Tibial nerve (tissue), 4 donors: ENCODE data around the gene SLAIN2. TPM values are rescaled to one million over a fixed set of nuclear protein-coding genes. Genes with fewer than 3 reads are reported as not detected.
A peak's percentile ranks its signal among the peaks of the same experiment; 100 is the strongest.
"Not testable (repeated sequence)": the region's sequence is repeated elsewhere in the genome, so short reads cannot be mapped to it uniquely, and the experiment has no call there.

Experiments
- DNase-seq, 2 donors: peaks; one replicate each; pipeline ENCODE4 v3.0.0-alpha.2; 2019; ENCODE audit warnings: low spot score in 2 of 2
- H3K27ac ChIP-seq, 4 donors: fragments of 200-600 bp; sonication (generic) in 3 of 4; one replicate each; pipeline ENCODE4 v1.5.1; 2017 to 2019; ENCODE audit warnings: mild to moderate bottlenecking in 1 of 4
- H3K27me3 ChIP-seq, 2 donors: fragments of 200-600 bp; sonication (generic) in 1 of 2; one replicate each; pipeline versions ENCODE4 v1.5.1 to v1.6.0; 2017 to 2019
- H3K36me3 ChIP-seq, 3 donors: fragments of 200-600 bp; sonication (generic); one replicate each; pipeline ENCODE4 v1.5.1; 2018 to 2019
- H3K4me1 ChIP-seq, 4 donors: fragments of 200-600 bp; sonication (generic) in 3 of 4; one replicate each; pipeline ENCODE4 v1.5.1; 2017 to 2019
- H3K4me3 ChIP-seq, 4 donors: fragments of 200-600 bp; sonication (generic) in 3 of 4; one replicate each; pipeline ENCODE4 v1.5.1; 2017 to 2019; ENCODE audit warnings: mild to moderate bottlenecking in 1 of 4, moderate library complexity in 1 of 4
- H3K9me3 ChIP-seq, 4 donors: fragments of 200-600 bp; sonication (generic) in 3 of 4; one replicate each; pipeline ENCODE4 v1.5.1; 2017 to 2019
- CTCF ChIP-seq, 5 experiments: fragments of 200-600 bp in 3 of 5; fragments of 450-650 bp in 2 of 5; sonication (generic) in 3 of 5; IDR thresholded peaks; one replicate each; pipeline ENCODE4 v1.5.1; 2016 to 2019; ENCODE audit warnings: antibody characterized with exemption in 5 of 5, mild to moderate bottlenecking in 3 of 5, moderate library complexity in 2 of 5
- EP300 ChIP-seq, 2 donors: sonication (generic); formaldehyde crosslinking; IDR thresholded peaks; one replicate each; pipeline ENCODE4 v1.6.1; 2017; ENCODE audit warnings: antibody characterized with exemption in 2 of 2, mild to moderate bottlenecking in 1 of 2
- POLR2A ChIP-seq, 2 donors: fragments of 450-650 bp; IDR thresholded peaks; one replicate each; pipeline ENCODE4 v1.6.1; 2017; ENCODE audit warnings: antibody characterized with exemption in 2 of 2, mild to moderate bottlenecking in 2 of 2, moderate library complexity in 2 of 2
- WGBS, 2 donors: methylation state at CpG; one replicate each; pipeline ENCODE4 v1.1.5; 2018; 5-methylcytosine and 5-hydroxymethylcytosine counted together
- total RNA-seq, 4 donors: library from RNA; depleted of rRNA; stranded (reverse); fragments of >200 nt; gene quantifications; one replicate each; pipeline ENCODE4 v1.1.0, GENCODE V29; 2016

The SLAIN2 gene
- 10 to 100 TPM; 23.4 to 53.8 (median 33.8) TPM for total RNA-seq

GRCh38 chr4:48340965-48341775 is at the start of gene SLAIN2:
Gene SLAIN2, plus strand, starts transcription at chr4:48341529. Its CDS starts 211 bp downstream, at chr4:48341740.
- H3K27me3 ChIP-seq: no peaks in the 10 kb centered on the region
- H3K36me3 ChIP-seq: no peaks in the 10 kb centered on the region
- peak within 1 kb of the TSS; percentile 50 to 97 (median 78) for H3K4me3 ChIP-seq
- peak within 1 kb of the TSS; percentile 67 to 99 (median 96) for H3K27ac ChIP-seq
- peaks cover 0 to 45% (median 19%) of the 10 kb centered on the region in 4 donors for H3K4me1 ChIP-seq
- 0 to 1% methylated on average over 40 to 60 of the region's 89 CpGs for WGBS, 2 donors
- H3K9me3 ChIP-seq: no peaks in the 10 kb centered on the region
- DNase-seq: peak; percentile 98 to 99
- peak in 1 of 2 donors; percentile 89 for TF ChIP-seq EP300 (IDR thresholded peaks at IDR 0.05)
- TF ChIP-seq CTCF (IDR thresholded peaks at IDR 0.05): peak in 4 of 5 experiments; percentile 15 to 65 (median 43)
- peak; percentile 58 to 83 for TF ChIP-seq POLR2A (IDR thresholded peaks at IDR 0.05)

- H3K9me3 ChIP-seq, H3K27ac ChIP-seq, DNase-seq, H3K4me1 ChIP-seq, H3K27me3 ChIP-seq, H3K4me3 ChIP-seq, H3K36me3 ChIP-seq: not testable (repeated sequence)
- 91 to 92% methylated on average over 6 to 25 of the region's 40 CpGs for WGBS, 2 donors
These were observed 49.0 kb upstream of the SLAIN2 start for GRCh38 chr4:48292218-48292790.

GRCh38 chr4:48295116-48295515 is 46.2 kb upstream of the SLAIN2 start:
- Histone ChIP-seq H3K27me3 (no peaks in the 10 kb centered on the region), H3K36me3 (no peaks in the 10 kb centered on the region), H3K4me1 (no peaks in the 10 kb centered on the region), H3K9me3 (no peaks in the 10 kb centered on the region), H3K4me3 (no peak overlapping the region), H3K27ac (no peak overlapping the region)
- TF ChIP-seq CTCF (IDR thresholded peaks at IDR 0.05): no peak
- no peak for TF ChIP-seq EP300 (IDR thresholded peaks at IDR 0.05)
- TF ChIP-seq POLR2A (IDR thresholded peaks at IDR 0.05): no peak
- DNase-seq: no peak

GRCh38 chr4:48296365-48296764 is 45.0 kb upstream of the SLAIN2 start:
- no peak for TF ChIP-seq EP300 (IDR thresholded peaks at IDR 0.05)
- TF ChIP-seq POLR2A (IDR thresholded peaks at IDR 0.05): no peak
- TF ChIP-seq CTCF (IDR thresholded peaks at IDR 0.05): no peak
- H3K27ac ChIP-seq: no peak overlapping the region
- DNase-seq: no peak
- 64 to 75% methylated on average over 6 of the region's 6 CpGs for WGBS, 2 donors
- H3K36me3 ChIP-seq: no peaks in the 10 kb centered on the region
- no peaks in the 10 kb centered on the region for H3K4me1 ChIP-seq
- H3K9me3 ChIP-seq: no peaks in the 10 kb centered on the region
- H3K4me3 ChIP-seq: no peak overlapping the region
- no peaks in the 10 kb centered on the region for H3K27me3 ChIP-seq

GRCh38 chr4:48297256-48297846 is 44.0 kb upstream of the SLAIN2 start:
- H3K9me3 ChIP-seq: no peaks in the 10 kb centered on the region
- H3K4me1 ChIP-seq: no peaks in the 10 kb centered on the region
- H3K4me3 ChIP-seq: no peak overlapping the region
- WGBS, 2 donors: 84 to 91% methylated on average over 2 of the region's 2 CpGs
- no peak for DNase-seq
- H3K36me3 ChIP-seq: no peaks in the 10 kb centered on the region
- H3K27me3 ChIP-seq: no peaks in the 10 kb centered on the region
- no peak for TF ChIP-seq POLR2A (IDR thresholded peaks at IDR 0.05)
- no peak for TF ChIP-seq CTCF (IDR thresholded peaks at IDR 0.05)
- TF ChIP-seq EP300 (IDR thresholded peaks at IDR 0.05): no peak
- no peak overlapping the region for H3K27ac ChIP-seq
